ENCODE measurements around the gene DDIT4.

DNA sequence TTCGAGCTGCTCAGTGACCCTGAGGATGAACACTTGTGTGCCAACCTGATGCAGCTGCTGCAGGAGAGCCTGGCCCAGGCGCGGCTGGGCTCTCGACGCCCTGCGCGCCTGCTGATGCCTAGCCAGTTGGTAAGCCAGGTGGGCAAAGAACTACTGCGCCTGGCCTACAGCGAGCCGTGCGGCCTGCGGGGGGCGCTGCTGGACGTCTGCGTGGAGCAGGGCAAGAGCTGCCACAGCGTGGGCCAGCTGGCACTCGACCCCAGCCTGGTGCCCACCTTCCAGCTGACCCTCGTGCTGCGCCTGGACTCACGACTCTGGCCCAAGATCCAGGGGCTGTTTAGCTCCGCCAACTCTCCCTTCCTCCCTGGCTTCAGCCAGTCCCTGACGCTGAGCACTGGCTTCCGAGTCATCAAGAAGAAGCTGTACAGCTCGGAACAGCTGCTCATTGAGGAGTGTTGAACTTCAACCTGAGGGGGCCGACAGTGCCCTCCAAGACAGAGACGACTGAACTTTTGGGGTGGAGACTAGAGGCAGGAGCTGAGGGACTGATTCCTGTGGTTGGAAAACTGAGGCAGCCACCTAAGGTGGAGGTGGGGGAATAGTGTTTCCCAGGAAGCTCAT lies 1.1 kb downstream of the DDIT4 start:
- TF ChIP-seq, protein P1, sequence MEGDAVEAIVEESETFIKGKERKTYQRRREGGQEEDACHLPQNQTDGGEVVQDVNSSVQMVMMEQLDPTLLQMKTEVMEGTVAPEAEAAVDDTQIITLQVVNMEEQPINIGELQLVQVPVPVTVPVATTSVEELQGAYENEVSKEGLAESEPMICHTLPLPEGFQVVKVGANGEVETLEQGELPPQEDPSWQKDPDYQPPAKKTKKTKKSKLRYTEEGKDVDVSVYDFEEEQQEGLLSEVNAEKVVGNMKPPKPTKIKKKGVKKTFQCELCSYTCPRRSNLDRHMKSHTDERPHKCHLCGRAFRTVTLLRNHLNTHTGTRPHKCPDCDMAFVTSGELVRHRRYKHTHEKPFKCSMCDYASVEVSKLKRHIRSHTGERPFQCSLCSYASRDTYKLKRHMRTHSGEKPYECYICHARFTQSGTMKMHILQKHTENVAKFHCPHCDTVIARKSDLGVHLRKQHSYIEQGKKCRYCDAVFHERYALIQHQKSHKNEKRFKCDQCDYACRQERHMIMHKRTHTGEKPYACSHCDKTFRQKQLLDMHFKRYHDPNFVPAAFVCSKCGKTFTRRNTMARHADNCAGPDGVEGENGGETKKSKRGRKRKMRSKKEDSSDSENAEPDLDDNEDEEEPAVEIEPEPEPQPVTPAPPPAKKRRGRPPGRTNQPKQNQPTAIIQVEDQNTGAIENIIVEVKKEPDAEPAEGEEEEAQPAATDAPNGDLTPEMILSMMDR (IDR thresholded peaks at IDR 0.05): peak; percentile 66 to 80 (median 70)
- no peak for TF ChIP-seq POLR2A (IDR thresholded peaks at IDR 0.05)

Data from testis (tissue), 2 donors.